ENCODE measurements around the gene ABCC3. TPM values are rescaled to one million over a fixed set of nuclear protein-coding genes. Genes with fewer than 3 reads are reported as not detected.
A peak's percentile ranks its signal among the peaks of the same experiment; 100 is the strongest.

The ABCC3 gene
- total RNA-seq, 1 experiment from 2014 or later: 66.2 TPM

DNA sequence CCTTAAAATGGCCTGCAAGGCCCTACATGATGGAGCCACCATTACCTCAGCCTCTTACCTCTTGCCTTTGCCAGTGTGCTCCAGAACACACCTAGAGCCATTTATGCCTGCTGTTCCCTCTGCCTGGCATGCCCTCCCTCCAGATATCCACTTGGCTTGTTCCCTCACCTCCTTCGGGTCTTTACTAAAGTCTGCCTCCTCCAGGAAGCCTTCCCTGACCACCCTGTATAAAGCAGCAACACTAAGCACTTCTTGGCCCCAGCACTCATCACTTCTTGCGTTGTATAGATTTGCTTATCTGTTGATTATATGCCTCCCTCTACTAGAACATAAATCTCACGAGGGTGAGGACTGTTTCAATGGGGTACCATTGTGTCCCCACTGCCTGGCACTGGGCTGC is 47.8 kb downstream of the ABCC3 start:
- Histone ChIP-seq H3K27ac (ENCODE audit: low read depth, low read length) (no peak overlapping the region), H2AFZ (ENCODE audit: low read depth, low read length, poor library complexity, severe bottlenecking) (no peak overlapping the region), H3K9ac (ENCODE audit: low read length) (no peak overlapping the region), H3K9me3 (ENCODE audit: control insufficient read depth in 1 of 2, insufficient read depth in 1 of 2, low read depth in 1 of 2, low read length in 2 of 2) (no peaks in the 10 kb centered on the region), H3K4me1 (ENCODE audit: control insufficient read depth in 1 of 2, insufficient read depth in 2 of 2, low read length in 2 of 2) (peaks cover 57 to 73% of the 10 kb centered on the region in 2 experiments), H3K4me3 (replicated peaks in 1 of 2; ENCODE audit: low read depth in 1 of 2, low read length in 2 of 2) (no peak overlapping the region), H3K4me2 (ENCODE audit: low read length) (no peak overlapping the region), H3K36me3 (ENCODE audit: control insufficient read depth in 1 of 2, insufficient read depth in 2 of 2, low read length in 2 of 2) (no peaks in the 10 kb centered on the region), H3K79me2 (ENCODE audit: insufficient read depth, low read length) (no peaks in the 10 kb centered on the region), H3K27me3 (ENCODE audit: insufficient read depth, low read length) (no peaks in the 10 kb centered on the region), H3K9me2 (ENCODE audit: insufficient read depth) (no peaks in the 10 kb centered on the region), H4K20me1 (ENCODE audit: insufficient read depth) (no peaks in the 10 kb centered on the region)
- TF ChIP-seq, protein P1, sequence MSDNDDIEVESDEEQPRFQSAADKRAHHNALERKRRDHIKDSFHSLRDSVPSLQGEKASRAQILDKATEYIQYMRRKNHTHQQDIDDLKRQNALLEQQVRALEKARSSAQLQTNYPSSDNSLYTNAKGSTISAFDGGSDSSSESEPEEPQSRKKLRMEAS (IDR thresholded peaks at IDR 0.05): no peak
- TF ChIP-seq CBX3 (IDR thresholded peaks at IDR 0.05; ENCODE audit: low read depth): 0 out of 2 replicates have a peak, but pooled peaks have one; percentile 19
- POLR2A ChIA-PET: interaction anchor here (1.3 kb wide), 1 partner anchor 43 kb away, joined by 3 read pairs; no protein-coding TSS in a partner anchor
- DNase-seq (ENCODE audit: low read depth, low spot score) (no peak), ATAC-seq (no peak)
- intact Hi-C loops (cut with micrococcal nuclease): no loop called here
- RAD21 ChIA-PET (ENCODE audit: low non-redundant PET in 1 of 2, low total read pairs in 2 of 2, uncharacterized antibody in 2 of 2, unreplicated experiment in 2 of 2): no interaction called here
- no TSS peak for BruUV-seq (replicated peaks)
- CTCF ChIA-PET: interaction anchor here (0.6 kb wide), 1 partner anchor 8 kb away, joined by 3 read pairs; no protein-coding TSS in a partner anchor

DNA sequence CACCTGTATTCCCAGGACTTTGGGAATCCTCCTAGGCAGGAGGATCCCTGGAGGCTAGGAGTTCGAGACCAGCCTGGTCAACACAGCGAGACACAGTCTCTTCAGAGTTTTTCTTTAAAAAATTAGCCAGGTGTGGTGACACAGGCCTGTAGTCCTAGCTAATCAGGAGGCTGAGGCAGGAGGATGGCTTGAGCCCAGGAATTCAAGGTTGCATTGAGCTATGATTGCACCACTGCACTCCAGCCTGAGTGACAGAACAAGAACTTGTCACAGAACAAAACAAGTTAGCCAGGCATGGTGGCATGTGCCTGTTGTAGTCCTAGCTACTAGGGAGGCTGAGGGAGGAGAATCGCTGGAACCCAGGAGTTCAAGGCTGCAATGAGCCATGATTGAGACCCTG is 48.3 kb downstream of the ABCC3 start:
- Histone ChIP-seq H3K36me3 (ENCODE audit: control insufficient read depth in 1 of 2, insufficient read depth in 2 of 2, low read length in 2 of 2) (no peaks in the 10 kb centered on the region), H3K4me2 (ENCODE audit: low read length) (no peak overlapping the region), H2AFZ (ENCODE audit: low read depth, low read length, poor library complexity, severe bottlenecking) (no peak overlapping the region), H4K20me1 (ENCODE audit: insufficient read depth) (no peaks in the 10 kb centered on the region), H3K9me3 (ENCODE audit: control insufficient read depth in 1 of 2, insufficient read depth in 1 of 2, low read depth in 1 of 2, low read length in 2 of 2) (no peaks in the 10 kb centered on the region), H3K27me3 (ENCODE audit: insufficient read depth, low read length) (no peaks in the 10 kb centered on the region), H3K79me2 (ENCODE audit: insufficient read depth, low read length) (no peaks in the 10 kb centered on the region), H3K9ac (ENCODE audit: low read length) (no peak overlapping the region), H3K4me1 (ENCODE audit: control insufficient read depth in 1 of 2, insufficient read depth in 2 of 2, low read length in 2 of 2) (peaks cover 61 to 78% of the 10 kb centered on the region in 2 experiments), H3K4me3 (replicated peaks in 1 of 2; ENCODE audit: low read depth in 1 of 2, low read length in 2 of 2) (no peak overlapping the region), H3K27ac (ENCODE audit: low read depth, low read length) (no peak overlapping the region; the same call in 1 of the 2 replicates), H3K9me2 (ENCODE audit: insufficient read depth) (no peaks in the 10 kb centered on the region)
- BruUV-seq (replicated peaks): no TSS peak
- RAD21 ChIA-PET (ENCODE audit: low non-redundant PET in 1 of 2, low total read pairs in 2 of 2, uncharacterized antibody in 2 of 2, unreplicated experiment in 2 of 2): no interaction called here
- CTCF ChIA-PET: no interaction called here
- ATAC-seq (no peak), DNase-seq (ENCODE audit: low read depth, low spot score) (no peak)
- POLR2A ChIA-PET: interaction anchor here (4.9 kb wide), 1 partner anchor 44 kb away, joined by 36 read pairs; no protein-coding TSS in a partner anchor
- intact Hi-C loops (cut with micrococcal nuclease): no loop called here
- no peak for TF ChIP-seq FOSL1 (IDR thresholded peaks at IDR 0.05; ENCODE audit: low read depth)
- no peak for TF ChIP-seq JUND (IDR thresholded peaks at IDR 0.05)
- TF ChIP-seq ZFX (IDR thresholded peaks at IDR 0.05): no peak
- no peak for TF ChIP-seq SRF (IDR thresholded peaks at IDR 0.05; ENCODE audit: low read depth)
- TF ChIP-seq, protein P2, sequence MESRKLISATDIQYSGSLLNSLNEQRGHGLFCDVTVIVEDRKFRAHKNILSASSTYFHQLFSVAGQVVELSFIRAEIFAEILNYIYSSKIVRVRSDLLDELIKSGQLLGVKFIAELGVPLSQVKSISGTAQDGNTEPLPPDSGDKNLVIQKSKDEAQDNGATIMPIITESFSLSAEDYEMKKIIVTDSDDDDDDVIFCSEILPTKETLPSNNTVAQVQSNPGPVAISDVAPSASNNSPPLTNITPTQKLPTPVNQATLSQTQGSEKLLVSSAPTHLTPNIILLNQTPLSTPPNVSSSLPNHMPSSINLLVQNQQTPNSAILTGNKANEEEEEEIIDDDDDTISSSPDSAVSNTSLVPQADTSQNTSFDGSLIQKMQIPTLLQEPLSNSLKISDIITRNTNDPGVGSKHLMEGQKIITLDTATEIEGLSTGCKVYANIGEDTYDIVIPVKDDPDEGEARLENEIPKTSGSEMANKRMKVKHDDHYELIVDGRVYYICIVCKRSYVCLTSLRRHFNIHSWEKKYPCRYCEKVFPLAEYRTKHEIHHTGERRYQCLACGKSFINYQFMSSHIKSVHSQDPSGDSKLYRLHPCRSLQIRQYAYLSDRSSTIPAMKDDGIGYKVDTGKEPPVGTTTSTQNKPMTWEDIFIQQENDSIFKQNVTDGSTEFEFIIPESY (IDR thresholded peaks at IDR 0.05; ENCODE audit: extremely low read depth, insufficient replicate concordance, low read length): no peak
- TF ChIP-seq CEBPB (IDR thresholded peaks at IDR 0.05; ENCODE audit: low read depth): no peak
- no peak for TF ChIP-seq YY1 (IDR thresholded peaks at IDR 0.05; ENCODE audit: extremely low read depth, insufficient replicate concordance, low read depth, low read length)
- TF ChIP-seq, protein P3, sequence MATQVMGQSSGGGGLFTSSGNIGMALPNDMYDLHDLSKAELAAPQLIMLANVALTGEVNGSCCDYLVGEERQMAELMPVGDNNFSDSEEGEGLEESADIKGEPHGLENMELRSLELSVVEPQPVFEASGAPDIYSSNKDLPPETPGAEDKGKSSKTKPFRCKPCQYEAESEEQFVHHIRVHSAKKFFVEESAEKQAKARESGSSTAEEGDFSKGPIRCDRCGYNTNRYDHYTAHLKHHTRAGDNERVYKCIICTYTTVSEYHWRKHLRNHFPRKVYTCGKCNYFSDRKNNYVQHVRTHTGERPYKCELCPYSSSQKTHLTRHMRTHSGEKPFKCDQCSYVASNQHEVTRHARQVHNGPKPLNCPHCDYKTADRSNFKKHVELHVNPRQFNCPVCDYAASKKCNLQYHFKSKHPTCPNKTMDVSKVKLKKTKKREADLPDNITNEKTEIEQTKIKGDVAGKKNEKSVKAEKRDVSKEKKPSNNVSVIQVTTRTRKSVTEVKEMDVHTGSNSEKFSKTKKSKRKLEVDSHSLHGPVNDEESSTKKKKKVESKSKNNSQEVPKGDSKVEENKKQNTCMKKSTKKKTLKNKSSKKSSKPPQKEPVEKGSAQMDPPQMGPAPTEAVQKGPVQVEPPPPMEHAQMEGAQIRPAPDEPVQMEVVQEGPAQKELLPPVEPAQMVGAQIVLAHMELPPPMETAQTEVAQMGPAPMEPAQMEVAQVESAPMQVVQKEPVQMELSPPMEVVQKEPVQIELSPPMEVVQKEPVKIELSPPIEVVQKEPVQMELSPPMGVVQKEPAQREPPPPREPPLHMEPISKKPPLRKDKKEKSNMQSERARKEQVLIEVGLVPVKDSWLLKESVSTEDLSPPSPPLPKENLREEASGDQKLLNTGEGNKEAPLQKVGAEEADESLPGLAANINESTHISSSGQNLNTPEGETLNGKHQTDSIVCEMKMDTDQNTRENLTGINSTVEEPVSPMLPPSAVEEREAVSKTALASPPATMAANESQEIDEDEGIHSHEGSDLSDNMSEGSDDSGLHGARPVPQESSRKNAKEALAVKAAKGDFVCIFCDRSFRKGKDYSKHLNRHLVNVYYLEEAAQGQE (IDR thresholded peaks at IDR 0.05; ENCODE audit: low read depth): no peak
- TF ChIP-seq EGR1 (IDR thresholded peaks at IDR 0.05; ENCODE audit: low read depth): no peak
- no peak for TF ChIP-seq POLR2AphosphoS5 (IDR thresholded peaks at IDR 0.05; ENCODE audit: low read depth, low read length)
- TF ChIP-seq, protein P4, sequence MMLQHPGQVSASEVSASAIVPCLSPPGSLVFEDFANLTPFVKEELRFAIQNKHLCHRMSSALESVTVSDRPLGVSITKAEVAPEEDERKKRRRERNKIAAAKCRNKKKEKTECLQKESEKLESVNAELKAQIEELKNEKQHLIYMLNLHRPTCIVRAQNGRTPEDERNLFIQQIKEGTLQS (IDR thresholded peaks at IDR 0.05): no peak
- no peak for TF ChIP-seq SIN3A (IDR thresholded peaks at IDR 0.05; ENCODE audit: low read depth)
- no peak for TF ChIP-seq EZH2phosphoT487 (IDR thresholded peaks at IDR 0.05; ENCODE audit: borderline replicate concordance)
